ENCODE measurements around the gene PPM1H. TPM values are rescaled to one million over a fixed set of nuclear protein-coding genes. Genes with fewer than 3 reads are reported as not detected.
"Not testable (repeated sequence)": the region's sequence is repeated elsewhere in the genome, so short reads cannot be mapped to it uniquely, and the experiment has no call there.

PPM1H gene
- polyA plus RNA-seq, 4 donors: 1.1 to 14.3 (median 3.2) TPM

DNA sequence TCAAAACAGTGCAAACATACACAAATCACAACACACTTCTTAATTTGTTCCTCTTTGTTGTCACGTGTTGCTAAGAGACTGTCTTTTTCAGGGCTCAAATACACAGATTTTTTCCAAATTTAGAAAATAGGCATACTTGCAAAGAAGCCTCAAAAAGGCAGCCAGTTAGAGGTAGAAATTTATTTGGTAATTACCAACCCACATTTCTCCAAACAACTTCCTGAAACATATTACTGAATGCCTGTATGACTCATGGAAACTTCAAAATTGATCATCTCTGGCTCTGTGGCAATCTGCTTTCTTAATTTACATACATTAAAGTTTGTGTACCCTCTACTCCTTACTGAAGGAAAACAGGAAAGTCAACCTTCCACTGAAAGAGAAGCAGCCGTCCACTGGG is 36.4 kb downstream of the PPM1H start:
- Histone ChIP-seq H3K27me3 (ENCODE audit: control insufficient read depth in 3 of 3, insufficient read depth in 3 of 3, low read length in 3 of 3) (no peaks in the 10 kb centered on the region), H3K36me3 (ENCODE audit: control insufficient read depth in 3 of 3, insufficient read depth in 2 of 3, low read depth in 1 of 3, low read length in 3 of 3) (peaks cover 0 to 2% (median 0%) of the 10 kb centered on the region in 3 donors), H3K27ac (ENCODE audit: low read depth in 1 of 3, low read length in 2 of 3) (no peak overlapping the region), H3K4me1 (ENCODE audit: control insufficient read depth in 3 of 3, insufficient read depth in 2 of 3, low read depth in 1 of 3, low read length in 2 of 3) (no peaks in the 10 kb centered on the region), H3K4me3 (ENCODE audit: low read depth in 1 of 3, low read length in 3 of 3) (no peak overlapping the region), H3K9me3 (ENCODE audit: control insufficient read depth in 2 of 2, insufficient read depth in 1 of 2, low read depth in 1 of 2, low read length in 1 of 2) (no peaks in the 10 kb centered on the region)
- FAIRE-seq (no peak), DNase-seq (no peak)
- WGBS, 3 donors: 70 to 89% (median 71%) methylated on average over 2 of the region's 2 CpGs

DNA sequence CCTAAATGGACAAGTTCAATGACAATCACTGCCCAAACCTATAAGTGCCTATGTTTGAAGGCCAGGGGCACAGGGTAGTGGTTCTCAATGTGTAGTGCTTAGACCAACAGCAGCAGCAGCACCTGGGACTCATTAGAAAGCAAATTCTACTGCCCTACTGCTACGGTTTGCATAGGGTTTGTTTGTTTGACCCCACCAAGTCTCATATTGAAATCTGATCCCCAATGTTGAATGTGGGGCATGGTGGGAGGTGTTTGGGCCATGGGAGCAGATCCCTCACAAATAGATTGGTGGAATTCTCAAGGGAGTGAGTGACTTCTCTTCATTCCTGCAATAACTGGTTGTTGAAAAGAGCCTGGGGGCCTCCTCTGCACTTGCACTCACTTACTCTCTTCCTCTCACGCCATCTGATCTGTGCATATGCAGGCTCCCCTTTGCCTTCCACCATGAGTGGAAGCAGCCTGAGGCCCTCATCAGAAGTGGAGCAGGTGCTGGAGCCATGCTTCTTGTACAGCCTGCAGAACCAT is 39.5 kb downstream of the PPM1H start:
- no peak for FAIRE-seq

DNA sequence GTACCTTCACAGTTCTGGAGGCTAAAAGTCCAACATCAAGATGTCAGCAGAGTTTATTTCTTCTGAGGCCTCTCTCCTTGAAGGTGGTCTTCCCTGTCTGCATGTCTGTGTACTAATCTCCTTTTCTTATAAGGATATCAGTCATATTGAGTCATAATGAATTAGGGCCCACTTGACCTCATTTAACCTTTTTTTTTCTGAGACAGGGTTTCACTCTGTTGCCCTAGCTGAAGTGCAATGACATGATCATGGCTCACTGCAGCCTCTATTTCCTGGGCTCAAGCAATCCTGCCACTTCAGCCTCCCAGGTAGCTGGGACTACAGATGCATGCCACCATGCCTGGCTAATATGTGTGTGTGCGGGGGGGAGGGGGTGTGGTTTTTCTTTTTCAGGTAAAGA is 41.7 kb downstream of the PPM1H start:
- 86 to 100% (median 92%) methylated on average over 1 of the region's 1 CpG for WGBS, 3 donors
- FAIRE-seq (no peak), DNase-seq (no peak)

More for the DNA sequence above, 39.5 kb downstream of the PPM1H start:
- no peak overlapping the region for H3K4me3 ChIP-seq (ENCODE audit: low read depth in 1 of 3, low read length in 3 of 3)
- H3K27ac ChIP-seq (ENCODE audit: low read depth in 1 of 3, low read length in 2 of 3): no peak overlapping the region
- 80 to 87% (median 84%) methylated on average over 2 of the region's 2 CpGs for WGBS, 3 donors
- peaks cover 0 to 16% (median 2%) of the 10 kb centered on the region in 3 donors for H3K4me1 ChIP-seq (ENCODE audit: control insufficient read depth in 3 of 3, insufficient read depth in 2 of 3, low read depth in 1 of 3, low read length in 2 of 3)
- peaks cover 0 to 2% (median 0%) of the 10 kb centered on the region in 3 donors for H3K36me3 ChIP-seq (ENCODE audit: control insufficient read depth in 3 of 3, insufficient read depth in 2 of 3, low read depth in 1 of 3, low read length in 3 of 3)
- H3K9me3 ChIP-seq (ENCODE audit: control insufficient read depth in 2 of 2, insufficient read depth in 1 of 2, low read depth in 1 of 2, low read length in 1 of 2): no peaks in the 10 kb centered on the region
- no peaks in the 10 kb centered on the region for H3K27me3 ChIP-seq (ENCODE audit: control insufficient read depth in 3 of 3, insufficient read depth in 3 of 3, low read length in 3 of 3)
- DNase-seq: no peak

DNA sequence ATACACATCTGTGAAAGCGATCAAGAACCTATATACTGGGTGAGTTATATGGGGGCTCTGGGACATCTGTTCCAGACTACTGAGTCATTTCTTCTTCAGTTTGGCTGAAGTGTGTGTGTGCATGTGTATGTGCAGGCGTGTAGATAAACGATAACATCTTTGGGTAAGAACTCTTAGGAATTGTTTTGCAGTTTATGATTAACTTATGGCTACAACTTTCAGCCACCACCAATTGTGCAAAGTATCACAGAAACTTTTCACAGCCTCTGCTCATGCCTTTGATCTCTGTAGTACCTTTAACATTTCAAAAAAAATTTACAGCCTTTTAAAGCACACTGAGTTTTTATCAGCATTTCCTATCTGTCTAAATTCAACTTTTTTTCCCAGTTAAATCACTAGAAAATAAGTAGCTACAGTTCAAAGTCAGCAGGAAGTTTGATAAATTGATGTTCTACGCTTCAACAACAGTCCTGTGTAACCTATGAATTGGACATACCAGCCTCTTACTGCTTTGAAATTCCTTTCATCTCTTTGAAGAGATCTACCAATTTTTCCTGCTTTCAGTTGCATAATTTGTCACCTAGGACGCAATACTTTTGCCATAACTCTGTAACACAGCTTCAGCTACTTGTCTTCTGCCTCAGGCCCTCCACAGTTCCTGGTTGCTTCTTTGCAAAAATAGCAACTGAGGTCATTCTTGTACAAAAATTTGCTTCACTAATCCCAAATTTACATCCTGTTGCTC is 43.0 kb downstream of the PPM1H start:
- Histone ChIP-seq H3K4me1 (ENCODE audit: control insufficient read depth in 3 of 3, insufficient read depth in 2 of 3, low read depth in 1 of 3, low read length in 2 of 3) (peaks cover 0 to 16% (median 2%) of the 10 kb centered on the region in 3 donors), H3K9me3 (ENCODE audit: control insufficient read depth in 2 of 2, insufficient read depth in 1 of 2, low read depth in 1 of 2, low read length in 1 of 2) (peaks cover 0 to 3% of the 10 kb centered on the region in 2 donors), H3K27me3 (ENCODE audit: control insufficient read depth in 3 of 3, insufficient read depth in 3 of 3, low read length in 3 of 3) (no peaks in the 10 kb centered on the region), H3K4me3 (ENCODE audit: low read depth in 1 of 3, low read length in 3 of 3) (no peak overlapping the region), H3K27ac (ENCODE audit: low read depth in 1 of 3, low read length in 2 of 3) (peak overlapping the region in 1 of 3 donors; percentile 2), H3K36me3 (ENCODE audit: control insufficient read depth in 3 of 3, insufficient read depth in 2 of 3, low read depth in 1 of 3, low read length in 3 of 3) (peaks cover 0 to 2% (median 0%) of the 10 kb centered on the region in 3 donors)
- WGBS, 3 donors: 19 to 44% (median 32%) methylated on average over 5 of the region's 5 CpGs
- FAIRE-seq (no peak), DNase-seq (peak in 1 of 2 donors; percentile 48)

More for the DNA sequence above, 41.7 kb downstream of the PPM1H start:
- H3K36me3 ChIP-seq (ENCODE audit: control insufficient read depth in 3 of 3, insufficient read depth in 2 of 3, low read depth in 1 of 3, low read length in 3 of 3): peaks cover 0 to 2% (median 0%) of the 10 kb centered on the region in 3 donors
- peaks cover 0 to 3% of the 10 kb centered on the region in 2 donors for H3K9me3 ChIP-seq (ENCODE audit: control insufficient read depth in 2 of 2, insufficient read depth in 1 of 2, low read depth in 1 of 2, low read length in 1 of 2)
- H3K4me3 ChIP-seq (ENCODE audit: low read depth in 1 of 3, low read length in 3 of 3): no peak overlapping the region
- H3K4me1 ChIP-seq (ENCODE audit: control insufficient read depth in 3 of 3, insufficient read depth in 2 of 3, low read depth in 1 of 3, low read length in 2 of 3): peaks cover 0 to 16% (median 2%) of the 10 kb centered on the region in 3 donors
- no peaks in the 10 kb centered on the region for H3K27me3 ChIP-seq (ENCODE audit: control insufficient read depth in 3 of 3, insufficient read depth in 3 of 3, low read length in 3 of 3)
- H3K27ac ChIP-seq (ENCODE audit: low read depth in 1 of 3, low read length in 2 of 3): no peak overlapping the region

DNA sequence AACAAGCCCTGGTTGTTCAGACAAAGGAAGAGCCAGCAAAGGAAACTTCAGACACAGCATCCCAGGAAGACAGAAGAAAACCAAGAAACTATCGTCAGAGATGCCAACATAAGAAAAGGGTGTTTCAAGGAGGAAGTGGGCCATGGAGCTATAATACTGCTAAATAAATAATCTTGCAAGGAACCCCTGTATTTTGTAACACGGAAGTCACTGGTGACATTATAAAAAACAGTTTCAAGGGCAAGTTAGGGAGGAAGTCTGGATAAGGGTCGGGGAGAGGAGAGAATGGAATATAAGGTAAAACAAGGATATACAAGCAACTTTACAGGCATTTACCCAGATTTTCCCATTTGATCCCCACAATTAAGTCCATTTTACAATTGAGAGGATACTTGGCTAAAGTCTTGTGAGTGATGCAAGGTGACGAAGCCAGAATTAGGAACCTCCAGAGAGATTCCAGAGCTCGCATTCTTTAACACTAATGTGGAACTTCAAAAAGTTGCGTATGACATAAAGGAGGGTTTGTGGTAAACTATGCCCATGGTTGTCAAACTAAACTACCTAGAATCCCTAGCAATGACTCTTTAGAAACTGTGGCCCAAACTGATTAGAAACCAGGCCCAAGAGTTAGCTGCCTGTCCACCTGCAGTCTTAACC is 46.4 kb downstream of the PPM1H start:
- WGBS, 3 donors: 87 to 90% (median 89%) methylated on average over 6 of the region's 6 CpGs

DNA sequence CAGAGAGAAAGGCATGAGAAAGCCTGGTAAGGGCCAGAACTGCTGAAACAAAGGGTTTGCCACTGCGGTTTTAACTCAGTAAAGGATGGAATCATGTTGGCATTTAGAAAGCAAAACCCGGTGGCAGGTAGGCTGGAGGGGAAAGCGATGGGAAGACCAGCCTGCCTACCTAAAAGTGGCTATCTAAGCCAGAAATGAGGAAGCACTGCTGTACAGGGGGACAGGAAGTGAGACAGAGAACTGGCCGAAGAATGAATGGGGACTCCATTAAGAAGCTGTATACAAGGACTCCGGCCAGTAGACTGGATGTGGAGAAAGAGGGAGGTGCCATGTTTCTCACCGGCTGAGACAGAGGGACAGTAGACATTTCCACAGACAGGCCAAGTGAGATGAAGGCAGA is 48.2 kb downstream of the PPM1H start:
- FAIRE-seq (no peak), DNase-seq (no peak)
- Histone ChIP-seq H3K27ac (ENCODE audit: low read depth in 1 of 3, low read length in 2 of 3) (no peak overlapping the region), H3K9me3 (ENCODE audit: control insufficient read depth in 2 of 2, insufficient read depth in 1 of 2, low read depth in 1 of 2, low read length in 1 of 2) (peaks cover 0 to 7% of the 10 kb centered on the region in 2 donors), H3K4me1 (ENCODE audit: control insufficient read depth in 3 of 3, insufficient read depth in 2 of 3, low read depth in 1 of 3, low read length in 2 of 3) (peaks cover 0 to 7% (median 0%) of the 10 kb centered on the region in 3 donors), H3K36me3 (ENCODE audit: control insufficient read depth in 3 of 3, insufficient read depth in 2 of 3, low read depth in 1 of 3, low read length in 3 of 3) (peaks cover 0 to 6% (median 0%) of the 10 kb centered on the region in 3 donors), H3K27me3 (ENCODE audit: control insufficient read depth in 3 of 3, insufficient read depth in 3 of 3, low read length in 3 of 3) (no peaks in the 10 kb centered on the region), H3K4me3 (ENCODE audit: low read depth in 1 of 3, low read length in 3 of 3) (no peak overlapping the region)
- 81 to 92% (median 88%) methylated on average over 6 of the region's 6 CpGs for WGBS, 3 donors

More for the DNA sequence above, 46.4 kb downstream of the PPM1H start:
- H3K36me3 ChIP-seq (ENCODE audit: control insufficient read depth in 3 of 3, insufficient read depth in 2 of 3, low read depth in 1 of 3, low read length in 3 of 3): no peaks in the 10 kb centered on the region
- no peak for DNase-seq
- peaks cover 0 to 16% (median 2%) of the 10 kb centered on the region in 3 donors for H3K4me1 ChIP-seq (ENCODE audit: control insufficient read depth in 3 of 3, insufficient read depth in 2 of 3, low read depth in 1 of 3, low read length in 2 of 3)
- peaks cover 0 to 7% of the 10 kb centered on the region in 2 donors for H3K9me3 ChIP-seq (ENCODE audit: control insufficient read depth in 2 of 2, insufficient read depth in 1 of 2, low read depth in 1 of 2, low read length in 1 of 2)
- H3K4me3 ChIP-seq (ENCODE audit: low read depth in 1 of 3, low read length in 3 of 3): no peak overlapping the region
- H3K27ac ChIP-seq (ENCODE audit: low read depth in 1 of 3, low read length in 2 of 3): no peak overlapping the region
- FAIRE-seq: no peak
- no peaks in the 10 kb centered on the region for H3K27me3 ChIP-seq (ENCODE audit: control insufficient read depth in 3 of 3, insufficient read depth in 3 of 3, low read length in 3 of 3)

DNA sequence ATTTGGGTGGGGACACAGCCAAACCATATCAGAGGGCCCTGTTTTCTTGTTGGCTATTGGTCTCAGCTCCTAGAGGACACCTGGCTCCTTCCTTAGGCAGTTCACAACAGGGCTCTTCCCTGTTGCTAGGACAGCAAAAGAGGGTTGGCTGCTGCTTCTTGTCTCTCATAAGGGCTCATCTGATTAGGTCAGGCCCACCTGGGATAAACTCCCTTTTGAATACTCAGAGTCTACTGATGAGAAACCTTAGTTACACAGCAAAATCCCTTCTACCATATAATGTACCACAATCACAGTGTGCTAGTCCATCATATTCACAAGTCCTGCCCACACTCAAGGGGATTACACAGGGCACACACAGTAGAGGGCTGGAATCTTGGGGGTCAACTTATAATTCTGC is 49.7 kb downstream of the PPM1H start:
- Histone ChIP-seq H3K4me3 (ENCODE audit: low read depth in 1 of 3, low read length in 3 of 3) (no peak overlapping the region), H3K4me1 (ENCODE audit: control insufficient read depth in 3 of 3, insufficient read depth in 2 of 3, low read depth in 1 of 3, low read length in 2 of 3) (no peaks in the 10 kb centered on the region), H3K27ac (ENCODE audit: low read depth in 1 of 3, low read length in 2 of 3) (no peak overlapping the region), H3K36me3 (ENCODE audit: control insufficient read depth in 3 of 3, insufficient read depth in 2 of 3, low read depth in 1 of 3, low read length in 3 of 3) (peaks cover 0 to 9% (median 0%) of the 10 kb centered on the region in 3 donors), H3K9me3 (ENCODE audit: control insufficient read depth in 2 of 2, insufficient read depth in 1 of 2, low read depth in 1 of 2, low read length in 1 of 2) (peaks cover 0 to 13% of the 10 kb centered on the region in 2 donors), H3K27me3 (ENCODE audit: control insufficient read depth in 3 of 3, insufficient read depth in 3 of 3, low read length in 3 of 3) (no peaks in the 10 kb centered on the region)
- FAIRE-seq: no peak
- no peak for DNase-seq

DNA sequence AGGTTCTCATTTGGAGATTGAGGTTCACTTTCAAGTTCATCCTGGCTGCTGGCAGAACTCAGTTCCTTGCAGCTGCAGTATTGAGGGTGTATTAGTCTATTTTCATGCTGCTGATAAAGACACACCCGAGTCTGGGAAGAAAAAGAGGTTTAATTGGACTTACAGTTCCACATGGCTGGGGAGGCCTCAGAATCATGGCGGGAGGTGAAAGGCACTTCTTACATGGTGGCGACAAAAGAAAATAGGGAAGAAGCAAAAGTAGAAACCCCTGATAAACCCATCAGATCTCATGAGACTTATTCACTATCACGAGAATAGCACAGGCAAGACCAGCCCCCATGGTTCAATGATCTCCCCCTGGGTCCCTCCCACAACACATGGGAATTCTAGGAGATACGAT is 50.1 kb downstream of the PPM1H start:
- H3K9me3 ChIP-seq (ENCODE audit: control insufficient read depth in 2 of 2, insufficient read depth in 1 of 2, low read depth in 1 of 2, low read length in 1 of 2): peaks cover 0 to 13% of the 10 kb centered on the region in 2 donors
- H3K36me3 ChIP-seq (ENCODE audit: control insufficient read depth in 3 of 3, insufficient read depth in 2 of 3, low read depth in 1 of 3, low read length in 3 of 3); H3K27ac ChIP-seq (ENCODE audit: low read depth in 1 of 3, low read length in 2 of 3); DNase-seq; FAIRE-seq; H3K4me3 ChIP-seq (ENCODE audit: low read depth in 1 of 3, low read length in 3 of 3); H3K4me1 ChIP-seq (ENCODE audit: control insufficient read depth in 3 of 3, insufficient read depth in 2 of 3, low read depth in 1 of 3, low read length in 2 of 3); H3K27me3 ChIP-seq (ENCODE audit: control insufficient read depth in 3 of 3, insufficient read depth in 3 of 3, low read length in 3 of 3): not testable (repeated sequence)
- WGBS, 3 donors: 58 to 83% (median 79%) methylated on average over 5 of the region's 5 CpGs
